Mesenchymal stem cell (in vitro differentiated cells and primary cell): ENCODE data around the gene DEPDC1. TPM values are rescaled to one million over a fixed set of nuclear protein-coding genes. Genes with fewer than 3 reads are reported as not detected.

Source experiments
- DNase-seq: peaks from one replicate; pipeline ENCODE4 v3.0.0-alpha.2; 2013
- H2AFZ ChIP-seq: one replicate; pipeline ENCODE4 v1.6.1; 2013; ENCODE audit warnings: low read depth, mild to moderate bottlenecking, control low read depth, inconsistent platforms, low read length, moderate library complexity
- H2AK5ac ChIP-seq: 2 replicates; pipeline ENCODE4 v1.6.1; 2013; ENCODE audit warnings: low read length, moderate library complexity, mild to moderate bottlenecking, inconsistent platforms; ENCODE audit not compliant: severe bottlenecking
- H2BK120ac ChIP-seq: one replicate; pipeline ENCODE4 v1.6.1; 2013; ENCODE audit warnings: low read depth, mild to moderate bottlenecking, inconsistent platforms, low read length, moderate library complexity
- H2BK12ac ChIP-seq, 2 experiments: one replicate each; pipeline ENCODE4 v1.6.1; 2013; ENCODE audit warnings: inconsistent platforms in 2 of 2, low read length in 2 of 2, mild to moderate bottlenecking in 2 of 2, moderate library complexity in 2 of 2, control low read depth in 1 of 2
- H2BK15ac ChIP-seq: one replicate; pipeline ENCODE4 v1.6.1; 2013; ENCODE audit warnings: mild to moderate bottlenecking, low read depth, inconsistent platforms; ENCODE audit not compliant: poor library complexity, severe bottlenecking
- H2BK5ac ChIP-seq: 2 replicates; pipeline ENCODE4 v1.6.1; 2013; ENCODE audit warnings: low read depth, mild to moderate bottlenecking, low read length, control low read depth, inconsistent platforms; ENCODE audit not compliant: poor library complexity, severe bottlenecking
- H3K14ac ChIP-seq, 2 experiments: one replicate each; pipeline ENCODE4 v1.6.1; 2013; ENCODE audit warnings: inconsistent platforms in 2 of 2, low read length in 2 of 2, control low read depth in 1 of 2, mild to moderate bottlenecking in 1 of 2, moderate library complexity in 1 of 2
- H3K18ac ChIP-seq, 2 experiments: one replicate each; pipeline ENCODE4 v1.6.1; 2013; ENCODE audit warnings: inconsistent platforms in 2 of 2, low read length in 2 of 2, control low read depth in 1 of 2, low read depth in 1 of 2, mild to moderate bottlenecking in 1 of 2
- H3K23ac ChIP-seq, 2 experiments: one replicate each; pipeline ENCODE4 v1.6.1; 2013; ENCODE audit warnings: inconsistent platforms in 2 of 2, low read length in 2 of 2, mild to moderate bottlenecking in 2 of 2, moderate library complexity in 2 of 2, control low read depth in 1 of 2
- H3K27ac ChIP-seq: 2 replicates; pipeline ENCODE4 v1.5.1; 2013; ENCODE audit warnings: mild to moderate bottlenecking, moderate library complexity, low read length, control low read depth, inconsistent platforms; ENCODE audit not compliant: poor library complexity, severe bottlenecking
- H3K27me3 ChIP-seq, 2 experiments: 2 replicates each; pipeline versions ENCODE4 v1.6.1 to v1.7.0; 2013; ENCODE audit warnings: low read length in 2 of 2, mild to moderate bottlenecking in 2 of 2, moderate library complexity in 2 of 2, control low read depth in 1 of 2, inconsistent platforms in 1 of 2; ENCODE audit not compliant: control insufficient read depth in 1 of 2, insufficient read depth in 1 of 2
- H3K36me3 ChIP-seq, 2 experiments: 2 replicates each; pipeline versions ENCODE4 v1.6.1 to v1.7.0; 2013; ENCODE audit warnings: low read length in 2 of 2, control low read depth in 1 of 2, inconsistent platforms in 1 of 2, low read depth in 1 of 2, mild to moderate bottlenecking in 1 of 2; ENCODE audit not compliant: insufficient read depth in 2 of 2, control insufficient read depth in 1 of 2
- H3K4ac ChIP-seq, 2 experiments: one replicate each; pipeline ENCODE4 v1.6.1; 2013; ENCODE audit warnings: inconsistent platforms in 2 of 2, low read length in 2 of 2, mild to moderate bottlenecking in 2 of 2, moderate library complexity in 2 of 2, control low read depth in 1 of 2, low read depth in 1 of 2
- H3K4me1 ChIP-seq: 2 replicates; pipeline ENCODE4 v1.6.1; 2013; ENCODE audit warnings: low read depth, low read length, control low read depth; ENCODE audit not compliant: control insufficient read depth, insufficient read depth
- H3K4me2 ChIP-seq: 2 replicates; pipeline ENCODE4 v1.6.1; 2013; ENCODE audit warnings: low read length, mild to moderate bottlenecking, inconsistent platforms; ENCODE audit not compliant: poor library complexity, severe bottlenecking
- H3K4me3 ChIP-seq, 2 experiments: 2 replicates each; pipeline versions ENCODE4 v1.5.1 to v1.7.0; 2013; ENCODE audit warnings: low read length in 2 of 2, mild to moderate bottlenecking in 2 of 2, control low read depth in 1 of 2, low read depth in 1 of 2; ENCODE audit not compliant: insufficient read depth in 1 of 2
- H3K79me1 ChIP-seq: replicated peaks from 2 replicates; pipeline ENCODE4 v1.6.1; 2013; ENCODE audit warnings: mild to moderate bottlenecking, control low read depth, low read length, inconsistent platforms; ENCODE audit not compliant: poor library complexity, severe bottlenecking
- H3K9ac ChIP-seq: 2 replicates; pipeline ENCODE4 v1.7.0; 2013; ENCODE audit warnings: mild to moderate bottlenecking, low read length, moderate library complexity
- H3K9me3 ChIP-seq: 2 replicates; pipeline ENCODE4 v1.7.0; 2013; ENCODE audit warnings: mild to moderate bottlenecking, low read length; ENCODE audit not compliant: control insufficient read depth
- H4K8ac ChIP-seq: one replicate; pipeline ENCODE4 v1.6.1; 2013; ENCODE audit warnings: inconsistent platforms, mild to moderate bottlenecking, low read length, moderate library complexity
- H4K91ac ChIP-seq: one replicate; pipeline ENCODE4 v1.6.1; 2013; ENCODE audit warnings: mild to moderate bottlenecking, low read length, inconsistent platforms
- WGBS: methylation state at CpG from one replicate; pipeline ENCODE4 v1.1.7; 2013; ENCODE audit warnings: mixed read lengths; 5-methylcytosine and 5-hydroxymethylcytosine counted together
- small RNA-seq: library from polyadenylated mRNA; stranded (forward); fragments of <200 nt; extraction: miRNeasy Mini kit (QIAGEN cat#:217004); gene quantifications from one replicate; pipeline ENCODE3, GENCODE V24; 2013; ENCODE audit warnings: low read depth

DEPDC1 gene

DNA sequence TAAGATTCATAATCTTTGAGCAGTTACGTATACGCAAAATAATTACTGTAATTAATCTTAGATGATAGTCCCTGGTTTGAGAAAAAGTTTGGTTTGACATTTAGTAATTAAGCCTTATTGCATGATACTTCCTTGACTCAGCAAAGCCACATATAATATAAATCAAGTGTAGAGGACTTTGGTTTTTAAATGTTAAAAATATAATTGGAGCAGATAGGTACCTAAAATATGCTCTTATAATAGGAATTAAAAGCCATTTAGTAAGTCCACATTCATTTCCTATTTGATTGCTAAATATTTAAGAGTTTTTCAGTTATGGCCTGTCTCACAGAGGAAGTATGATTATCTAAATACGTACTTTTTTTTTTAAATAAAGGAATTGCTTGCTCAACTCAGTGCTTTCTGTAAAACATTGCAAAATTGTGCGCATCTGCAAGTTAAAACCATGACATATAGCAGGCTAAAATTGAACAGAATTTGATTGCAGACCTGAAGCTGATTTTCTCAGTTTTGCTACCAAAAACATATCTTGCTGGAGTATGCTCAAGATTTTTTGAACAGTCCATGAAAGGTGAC lies 67.6 kb downstream of the DEPDC1 start:
- no peak overlapping the region for H2BK5ac ChIP-seq
- no peak overlapping the region for H3K18ac ChIP-seq
- H3K4me1 ChIP-seq, result no peaks in the 10 kb centered on the region
- no peak overlapping the region for H3K4ac ChIP-seq
- H3K9ac ChIP-seq, result no peak overlapping the region
- DNase-seq, result no peak
- no peak overlapping the region for H3K4me2 ChIP-seq
- no peak overlapping the region for H4K91ac ChIP-seq
- no peak overlapping the region for H2AK5ac ChIP-seq
- no peaks in the 10 kb centered on the region for H3K36me3 ChIP-seq
- 100% methylated on average over 2 of the region's 4 CpGs for WGBS
- H4K8ac ChIP-seq, result no peak overlapping the region
- H3K27me3 ChIP-seq, result no peaks in the 10 kb centered on the region
- no peaks in the 10 kb centered on the region for H3K9me3 ChIP-seq
- H3K27ac ChIP-seq, result no peak overlapping the region
- H2BK15ac ChIP-seq, result no peak overlapping the region
- H2BK120ac ChIP-seq, result no peak overlapping the region
- H3K23ac ChIP-seq, result no peak overlapping the region
- no peaks in the 10 kb centered on the region for H3K79me1 ChIP-seq
- no peak overlapping the region for H2AFZ ChIP-seq
- no peak overlapping the region for H3K4me3 ChIP-seq
- no peak overlapping the region for H3K14ac ChIP-seq
- H2BK12ac ChIP-seq, result no peak overlapping the region

DNA sequence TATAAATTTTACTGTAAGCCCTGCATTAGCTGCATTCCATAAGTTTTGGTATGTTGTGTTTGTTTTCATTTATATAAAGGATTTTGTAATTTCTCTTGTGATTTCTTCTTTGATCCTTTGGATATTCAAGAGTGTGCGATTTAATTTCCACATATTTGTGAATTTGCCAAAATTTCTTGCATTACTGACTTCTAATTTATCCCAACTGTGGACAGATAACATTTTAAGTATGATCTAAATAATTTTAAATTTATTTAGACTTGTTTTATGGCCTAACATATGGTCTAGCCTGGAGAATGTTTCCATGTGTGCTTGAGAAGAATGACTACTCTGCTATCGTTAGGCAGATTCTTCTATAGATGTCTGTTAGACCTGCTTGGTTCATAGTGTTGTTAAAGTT lies 70.3 kb downstream of the DEPDC1 start:
- H3K27me3 ChIP-seq, result no peaks in the 10 kb centered on the region
- no peak overlapping the region for H3K9ac ChIP-seq
- H3K27ac ChIP-seq, result no peak overlapping the region
- no peak overlapping the region for H3K4me3 ChIP-seq
- no peaks in the 10 kb centered on the region for H3K4me1 ChIP-seq
- H3K4me2 ChIP-seq, result no peak overlapping the region
- no peaks in the 10 kb centered on the region for H3K9me3 ChIP-seq
- H3K18ac ChIP-seq, result no peak overlapping the region
- no peak overlapping the region for H3K4ac ChIP-seq
- no peak overlapping the region for H4K91ac ChIP-seq
- no peak overlapping the region for H4K8ac ChIP-seq
- no peak overlapping the region for H2BK15ac ChIP-seq
- H3K14ac ChIP-seq, result no peak overlapping the region
- no peak overlapping the region for H3K23ac ChIP-seq
- no peak for DNase-seq
- no peak overlapping the region for H2BK5ac ChIP-seq
- H3K36me3 ChIP-seq, result no peaks in the 10 kb centered on the region
- H2BK120ac ChIP-seq, result no peak overlapping the region
- 100% methylated on average over 1 of the region's 2 CpGs for WGBS
- no peak overlapping the region for H2BK12ac ChIP-seq
- H2AFZ ChIP-seq, result no peak overlapping the region
- no peak overlapping the region for H2AK5ac ChIP-seq
- no peaks in the 10 kb centered on the region for H3K79me1 ChIP-seq

Small RNAs within 50 kb of the gene (small RNA-seq; reads per million reads assigned to genes)
- not detected for gene TXNP2
